GM21576 (cell line): ENCODE measurements around the gene PROK2.

Experiments
- ATAC-seq: cut with Tn5 transposase; IDR thresholded peaks from one replicate; pipeline ENCODE4 v1.9.1; 2021; ENCODE audit warnings: mild to moderate bottlenecking, moderate library complexity; ENCODE audit not compliant: unreplicated experiment

Gene PROK2, protein sequence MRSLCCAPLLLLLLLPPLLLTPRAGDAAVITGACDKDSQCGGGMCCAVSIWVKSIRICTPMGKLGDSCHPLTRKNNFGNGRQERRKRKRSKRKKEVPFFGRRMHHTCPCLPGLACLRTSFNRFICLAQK

DNA sequence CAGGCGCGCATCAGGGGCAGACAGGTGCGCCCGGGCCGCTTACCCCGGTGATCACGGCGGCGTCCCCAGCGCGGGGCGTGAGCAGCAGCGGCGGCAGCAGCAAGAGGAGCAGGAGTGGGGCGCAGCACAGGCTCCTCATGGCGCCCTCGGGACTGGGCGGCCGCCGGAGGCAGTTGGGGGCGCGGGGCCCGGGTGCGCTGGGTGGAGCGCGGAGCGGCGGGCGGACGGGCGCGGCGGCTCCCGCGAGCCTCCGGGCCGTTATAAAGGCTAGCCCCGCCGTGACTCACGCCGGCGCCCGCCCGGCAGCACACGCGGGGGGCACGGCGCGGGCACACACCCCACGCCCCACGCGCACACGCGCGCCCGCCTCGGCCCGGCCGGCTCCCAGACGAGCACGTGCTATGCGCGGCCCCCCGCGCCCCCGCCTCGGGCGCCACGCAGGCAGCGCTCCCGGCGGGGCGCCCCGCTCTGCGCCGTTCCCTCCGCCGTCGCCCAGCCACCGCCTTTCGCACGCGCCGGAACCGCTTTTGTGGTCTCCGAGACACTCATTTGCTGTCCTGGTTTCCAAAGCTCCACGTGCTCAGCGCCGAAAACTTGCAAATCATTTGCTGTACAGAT lies at the start of gene PROK2:
Gene PROK2, minus strand, starts transcription at position 235 of the 618 bp plus-strand sequence. Its CDS starts 96 bp downstream, at position 139.
- ATAC-seq: no peak

DNA sequence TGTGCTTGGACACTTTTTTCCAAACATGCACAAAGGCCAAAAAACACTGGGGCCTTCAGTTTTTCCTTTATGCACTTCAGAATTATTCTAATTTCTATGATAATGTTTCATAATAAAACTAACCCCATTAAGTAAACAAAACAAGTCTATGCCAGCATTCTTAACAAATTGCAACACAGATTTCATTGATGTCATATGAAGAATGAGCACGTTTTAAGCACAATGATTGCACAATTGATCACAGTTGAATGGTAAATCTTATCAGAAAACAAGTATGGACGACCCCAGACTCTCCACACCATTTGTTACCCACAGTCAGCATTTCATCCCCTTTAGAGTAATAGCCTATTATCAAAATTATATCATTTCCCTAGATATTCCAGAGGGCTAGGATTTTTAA lies 46.7 kb upstream of the PROK2 start:
- no peak for ATAC-seq

DNA sequence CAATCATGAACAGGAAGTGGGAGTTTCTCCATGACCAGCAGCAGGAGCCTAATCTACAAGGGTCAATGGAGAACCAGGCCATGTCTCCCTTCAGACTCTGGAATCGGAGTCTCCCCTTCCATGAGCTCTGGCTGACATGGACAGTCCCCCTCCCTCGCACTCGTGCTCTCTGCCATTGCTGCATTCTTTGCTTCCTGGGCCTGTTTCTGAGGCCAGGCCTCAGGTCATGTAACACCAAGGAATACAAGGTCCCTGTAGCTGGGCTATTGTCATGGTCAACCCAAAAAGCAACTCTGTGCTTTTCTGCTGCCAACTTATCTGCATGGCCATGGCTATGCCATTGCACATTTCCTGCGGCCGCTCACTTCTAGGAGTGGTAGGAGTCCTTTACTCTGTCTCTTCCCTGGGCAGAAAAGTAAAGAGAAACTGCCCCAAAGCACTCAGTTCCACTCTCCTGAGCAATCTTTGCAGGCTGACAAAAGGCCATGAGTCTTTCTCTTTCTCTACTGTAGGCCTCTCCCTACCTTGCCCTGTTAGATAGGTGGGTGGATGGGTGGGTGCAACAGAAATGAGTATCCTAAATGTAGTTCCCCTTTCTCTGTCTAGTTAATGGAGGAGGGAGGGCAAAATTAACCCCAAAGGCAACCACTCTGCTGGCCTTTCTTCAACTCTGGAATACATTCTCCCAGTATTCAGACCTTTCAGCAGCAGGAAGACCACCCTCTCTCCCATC lies 40.8 kb upstream of the PROK2 start:
- no peak for ATAC-seq

DNA sequence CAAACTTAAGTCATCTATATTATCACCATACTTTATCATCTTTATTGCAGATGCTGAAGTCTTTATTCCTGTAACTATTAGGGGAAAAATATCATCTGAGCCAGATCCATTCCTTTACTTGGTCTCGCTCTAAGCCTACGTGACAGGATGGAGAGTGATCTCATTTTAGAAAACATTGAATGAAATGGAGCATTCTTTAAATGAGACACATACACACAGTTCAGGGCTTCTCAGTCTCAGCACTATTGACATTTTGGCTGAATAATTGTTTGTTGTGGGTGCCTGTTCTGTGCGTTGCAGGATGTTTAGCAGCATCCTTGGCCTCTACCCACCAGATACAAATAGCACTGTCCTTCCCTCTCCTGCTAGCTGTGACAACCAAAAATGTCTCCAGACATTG lies 36.2 kb upstream of the PROK2 start:
- ATAC-seq: no peak

DNA sequence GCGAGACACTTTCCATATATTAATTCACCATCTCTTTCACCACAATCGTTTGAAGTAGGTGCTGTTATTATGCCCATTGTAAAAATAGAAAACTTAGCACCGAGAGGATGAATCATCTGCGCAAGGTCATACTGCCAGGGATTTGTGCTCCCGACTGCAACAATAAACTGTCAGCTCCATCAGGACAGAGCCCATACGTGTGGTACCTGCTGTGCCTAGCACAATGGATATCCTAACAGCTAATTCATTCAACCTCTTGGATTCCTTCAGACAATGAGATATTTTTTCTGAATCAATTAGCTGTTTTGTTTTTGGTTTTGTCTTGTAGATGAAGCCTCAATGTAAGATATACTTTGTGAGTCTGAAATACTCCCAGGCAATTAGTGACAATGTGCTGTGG lies 32.3 kb upstream of the PROK2 start:
- ATAC-seq: no peak

DNA sequence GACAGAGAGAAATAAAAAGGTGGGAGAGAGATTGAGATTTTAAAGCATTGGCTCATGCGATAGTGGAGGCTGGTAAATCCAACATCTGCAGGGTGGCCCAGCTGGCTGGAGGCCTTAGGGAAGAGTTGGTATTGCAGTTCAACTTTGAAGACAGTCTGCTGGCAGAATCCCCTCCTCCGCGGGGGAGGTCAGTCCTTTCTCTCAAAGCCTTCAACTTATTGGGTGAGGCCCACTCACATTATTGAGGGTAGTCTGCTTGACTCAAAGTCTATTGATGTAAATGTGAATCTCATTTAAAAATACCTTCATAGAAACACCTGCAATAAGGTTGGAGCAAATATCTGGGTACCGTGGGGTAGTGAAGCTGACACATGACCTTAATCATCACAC lies 31.8 kb upstream of the PROK2 start:
- ATAC-seq: no peak

DNA sequence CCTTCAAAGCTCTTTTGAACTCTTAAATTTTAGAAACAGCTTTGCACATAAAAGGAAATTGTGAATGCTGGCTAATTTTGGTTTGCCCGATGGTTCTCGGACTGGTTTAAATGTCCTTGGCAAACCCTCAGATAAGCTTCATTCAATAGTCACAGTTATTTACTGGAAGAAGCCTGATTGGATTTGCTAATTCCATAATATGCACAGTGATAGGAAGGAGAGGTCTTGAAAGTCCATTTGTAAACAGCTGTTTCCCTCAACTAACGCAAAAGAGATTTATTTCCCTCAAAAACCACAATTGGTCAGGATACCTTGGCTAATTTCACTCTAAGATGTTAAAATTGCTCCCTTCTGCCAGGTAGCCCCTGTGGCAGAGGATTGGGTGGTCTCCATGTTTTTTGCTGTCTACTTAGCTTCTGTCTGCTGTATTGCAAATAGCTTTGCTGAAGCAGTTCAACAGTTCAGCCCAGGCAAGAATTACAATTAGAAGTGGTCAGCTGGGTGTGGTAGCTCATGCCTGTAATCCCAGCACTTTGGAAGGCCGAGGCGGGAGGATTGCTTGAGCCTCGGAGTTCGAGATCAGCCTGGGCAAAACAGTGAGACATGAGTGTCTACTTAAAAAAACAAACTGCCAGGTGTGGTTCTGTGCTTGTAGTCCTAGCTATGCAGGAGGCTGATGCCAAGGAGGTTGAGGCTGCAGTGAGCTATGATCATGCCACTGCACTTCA lies 30.6 kb upstream of the PROK2 start:
- no peak for ATAC-seq

DNA sequence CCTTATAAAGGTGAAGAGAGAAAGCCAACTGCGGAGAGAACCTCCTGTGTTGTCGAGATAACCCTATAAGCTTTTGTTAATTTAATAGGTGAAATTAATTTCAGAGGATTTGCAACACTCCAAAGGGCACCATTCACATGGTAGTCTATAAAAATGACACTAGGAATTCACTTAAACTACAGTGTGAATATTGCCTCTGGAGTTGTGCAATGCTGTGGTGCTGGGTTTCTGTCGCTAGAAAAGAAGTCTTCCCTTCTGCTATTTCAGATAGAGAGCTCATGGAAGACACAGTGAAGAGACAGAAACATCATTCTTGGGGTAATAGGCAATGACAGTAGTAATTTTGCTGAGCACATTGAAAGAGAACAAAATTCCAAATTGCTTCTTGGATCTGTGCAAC lies 28.8 kb upstream of the PROK2 start:
- no peak for ATAC-seq

DNA sequence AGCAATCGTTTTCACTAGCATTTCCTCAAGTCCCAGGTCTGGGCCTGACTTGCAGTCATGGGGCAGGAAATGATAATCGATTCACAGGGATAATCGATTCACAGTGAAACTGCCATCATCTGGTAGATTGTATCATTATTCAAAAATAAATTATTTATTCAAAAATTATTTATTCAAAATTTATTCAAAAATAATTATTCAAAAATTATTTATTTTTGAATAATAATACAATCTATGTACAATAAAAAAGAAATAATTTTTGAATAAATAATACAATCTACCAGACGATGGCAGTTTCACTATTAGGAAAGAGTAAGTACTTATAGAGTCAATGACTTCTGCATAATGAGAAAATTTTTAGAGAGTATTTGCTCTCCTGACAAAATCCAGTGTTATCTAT lies 28.1 kb upstream of the PROK2 start:
- ATAC-seq: no peak

DNA sequence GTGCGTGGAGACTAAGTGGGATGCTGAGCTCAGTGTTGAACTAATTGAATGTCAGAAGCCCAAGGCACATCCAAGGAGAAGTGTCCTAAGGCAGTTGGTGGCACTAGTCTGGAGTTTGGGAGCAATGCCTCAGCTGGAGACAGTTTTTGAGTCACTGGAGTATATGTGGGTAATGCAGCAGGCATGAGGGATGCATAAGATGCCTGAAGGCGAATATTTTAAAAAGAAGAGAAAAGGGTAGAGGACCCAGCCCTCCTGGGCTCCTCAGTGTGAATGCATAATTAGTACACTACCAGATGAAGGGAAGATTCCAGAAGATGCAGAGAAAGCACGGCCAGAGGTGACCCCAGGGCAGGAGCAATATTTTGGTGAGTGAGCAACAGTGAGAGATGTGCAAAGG lies 25.1 kb upstream of the PROK2 start:
- no peak for ATAC-seq

DNA sequence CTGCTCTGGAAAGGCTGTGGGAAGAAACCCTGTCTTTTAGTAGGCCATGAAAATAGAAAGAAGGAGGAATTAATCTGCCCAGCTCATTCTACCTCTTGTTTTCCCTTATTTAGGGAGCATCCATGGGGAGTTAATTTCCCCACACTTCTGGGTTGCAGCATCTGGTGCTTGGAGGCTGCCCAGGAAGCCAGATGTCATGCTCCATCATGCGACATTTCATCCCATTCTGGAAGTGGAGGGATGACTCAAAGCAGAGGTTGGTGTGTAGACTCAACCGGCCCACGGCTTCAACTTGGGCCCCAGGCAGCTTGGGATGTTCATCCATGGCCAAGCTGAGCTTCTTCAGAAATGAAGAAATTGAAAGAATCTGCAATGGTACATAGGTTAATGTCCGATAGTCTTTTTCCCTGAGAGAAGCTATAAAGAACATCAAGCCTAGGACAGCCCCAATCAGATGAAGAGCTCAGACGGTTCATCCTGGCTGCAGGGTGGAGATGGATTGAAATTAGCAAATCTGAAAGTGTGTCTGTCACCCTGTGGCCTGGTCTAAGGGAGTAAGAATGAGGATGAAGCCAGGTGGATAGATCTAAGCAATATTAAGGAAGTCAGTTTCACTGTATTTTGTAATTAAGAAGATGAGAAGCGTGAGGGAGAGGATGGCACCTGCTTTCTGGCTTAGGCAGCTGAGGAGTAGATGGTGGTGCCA lies 24.5 kb upstream of the PROK2 start:
- no peak for ATAC-seq

DNA sequence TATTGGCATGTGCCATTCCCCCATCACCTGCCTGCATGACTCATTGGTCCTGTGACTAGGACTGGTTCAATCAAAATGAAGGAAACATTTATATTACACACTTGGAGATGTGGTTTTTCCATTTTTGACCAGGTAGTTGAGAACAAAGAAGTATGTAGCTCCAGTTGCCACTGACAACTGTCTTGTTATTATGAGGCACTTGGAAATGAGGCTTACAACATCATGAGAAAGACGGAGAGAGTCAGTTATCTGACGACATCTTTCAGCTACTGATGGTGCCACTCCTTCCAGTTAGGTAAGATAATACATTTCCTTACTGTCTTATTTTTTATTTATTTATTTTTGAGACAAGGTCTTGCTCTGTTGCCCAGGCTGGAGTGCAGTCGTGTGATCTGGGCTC lies 21.8 kb upstream of the PROK2 start:
- ATAC-seq: no peak

DNA sequence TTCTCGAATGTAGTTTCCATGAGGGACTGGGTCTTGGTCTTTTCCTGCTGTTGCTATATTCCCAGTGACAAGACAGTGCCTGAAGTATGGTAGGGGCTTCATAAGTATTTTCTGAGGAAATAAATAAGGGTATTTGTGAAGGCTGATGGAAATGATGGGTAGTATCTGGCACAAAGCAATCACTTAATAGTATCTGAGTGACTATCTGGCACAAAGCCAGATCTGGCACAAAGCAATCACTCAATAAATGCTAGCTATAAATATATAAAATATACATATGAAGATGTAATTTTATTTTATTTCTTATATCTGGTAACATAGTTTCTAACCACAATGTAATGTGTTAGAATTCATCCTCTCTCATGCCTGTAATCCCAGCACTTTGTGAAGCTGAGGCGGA lies 20.7 kb upstream of the PROK2 start:
- ATAC-seq: no peak

DNA sequence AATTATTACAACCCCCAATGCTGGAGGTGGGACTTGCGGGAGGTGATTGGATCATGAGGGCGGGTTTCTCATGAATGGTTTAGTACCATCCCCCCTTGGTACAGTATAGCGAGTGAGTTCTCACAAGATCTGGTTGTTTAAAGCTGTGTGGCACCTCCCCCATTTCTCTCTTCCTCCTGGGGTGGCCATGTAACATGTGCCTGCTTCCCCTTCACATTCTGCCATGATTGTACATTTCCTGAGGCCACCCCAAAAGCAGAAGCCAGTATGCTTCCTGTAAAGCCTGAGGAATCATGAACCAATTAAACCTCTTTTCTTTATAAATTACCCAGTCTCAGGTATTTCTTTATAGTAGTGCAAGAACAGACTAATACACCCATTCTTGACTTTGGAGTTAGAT lies 20.3 kb upstream of the PROK2 start:
- ATAC-seq: no peak

DNA sequence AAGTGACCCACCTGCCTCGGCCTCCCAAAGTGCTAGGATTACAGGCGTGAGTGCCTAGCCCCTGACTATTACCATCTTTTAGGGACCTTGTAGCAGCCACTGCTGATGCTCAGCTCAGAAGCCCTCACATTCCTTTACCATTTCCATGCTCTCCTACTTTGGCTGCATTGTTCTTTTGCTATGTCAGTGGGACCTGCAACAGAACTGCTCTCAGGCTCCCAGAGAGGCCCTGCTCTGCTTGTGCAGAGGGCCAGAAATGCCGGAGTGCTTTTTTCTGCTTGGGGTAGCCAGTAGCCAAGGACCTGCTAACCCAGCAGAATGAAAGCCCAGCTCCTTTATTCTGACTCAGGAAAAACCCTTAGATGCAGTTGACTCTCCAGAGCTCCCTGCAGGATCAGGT lies 18.3 kb upstream of the PROK2 start:
- ATAC-seq: no peak

DNA sequence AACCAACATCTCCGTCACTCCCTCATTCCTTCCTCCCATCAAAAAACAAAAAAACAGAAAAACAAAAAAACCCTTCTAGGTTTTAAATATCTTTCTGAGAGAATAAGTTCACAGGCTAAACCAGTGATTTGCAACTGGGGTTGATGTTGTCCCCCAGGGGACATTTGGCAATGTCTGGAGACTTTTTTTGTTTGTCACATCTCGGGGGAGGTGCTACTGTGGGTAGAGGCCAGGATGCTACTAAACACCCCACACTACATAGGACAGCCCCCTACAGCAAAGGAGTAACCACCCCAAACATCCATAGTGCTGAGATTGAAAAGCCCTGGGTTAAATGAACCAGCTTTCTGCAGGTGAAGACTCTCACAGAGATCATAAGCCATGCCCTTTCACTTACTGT lies 17.0 kb upstream of the PROK2 start:
- ATAC-seq: no peak

DNA sequence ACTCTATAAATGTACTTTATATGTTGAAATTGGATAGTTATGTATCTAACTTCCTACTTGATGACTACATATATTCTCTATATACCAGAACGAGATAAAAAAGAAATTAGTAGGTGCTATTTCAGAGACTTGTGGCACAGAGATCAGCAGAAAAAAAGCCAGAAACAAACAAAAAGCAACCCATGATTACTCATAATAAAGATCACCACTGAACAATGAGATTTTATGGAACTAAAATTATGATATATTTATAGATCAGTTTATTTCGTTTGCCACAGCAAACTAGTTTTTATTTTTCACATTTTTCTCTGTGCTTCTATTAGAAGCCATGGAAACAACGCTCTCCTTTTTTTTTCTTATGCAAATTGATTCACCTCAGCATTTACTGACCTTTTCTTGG lies 15.1 kb upstream of the PROK2 start:
- ATAC-seq: no peak

DNA sequence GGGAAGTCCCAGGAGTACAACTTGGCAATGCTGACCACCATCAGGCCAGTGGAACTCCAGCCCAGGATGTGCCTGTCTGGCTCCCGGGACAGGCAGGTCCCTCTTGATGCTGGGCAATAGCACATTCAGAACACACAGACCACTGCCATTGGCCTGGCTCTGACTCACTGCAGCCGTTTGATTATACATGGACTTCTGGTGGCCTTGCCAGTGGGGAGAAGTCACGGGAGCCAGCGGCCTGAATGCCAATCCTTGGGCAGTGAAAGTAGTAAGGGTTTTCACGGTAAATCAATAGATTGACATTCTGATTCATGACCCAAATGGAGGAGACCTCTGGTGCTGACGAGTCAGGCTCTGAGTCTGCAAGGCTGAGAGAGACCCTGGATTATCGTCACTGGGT lies 12.5 kb upstream of the PROK2 start:
- ATAC-seq: no peak

DNA sequence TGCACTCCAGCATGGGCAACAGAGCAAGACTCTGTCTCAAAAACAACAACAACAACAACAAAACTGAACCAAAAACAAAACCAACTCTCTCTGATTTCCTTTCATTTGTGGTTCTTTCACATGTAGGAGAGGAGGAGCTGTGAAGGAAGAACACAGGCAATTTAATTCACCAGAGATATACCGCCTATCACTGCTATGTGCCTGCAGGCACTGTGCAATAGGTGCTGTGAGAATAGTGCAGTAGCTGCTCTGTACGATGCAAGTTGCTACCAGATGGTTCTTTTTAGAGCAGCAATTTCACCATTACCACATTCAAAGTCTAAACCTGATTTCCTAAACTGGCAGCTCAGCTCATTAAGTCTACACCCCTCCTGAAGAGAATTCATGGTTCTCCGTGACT lies 11.3 kb upstream of the PROK2 start:
- no peak for ATAC-seq

DNA sequence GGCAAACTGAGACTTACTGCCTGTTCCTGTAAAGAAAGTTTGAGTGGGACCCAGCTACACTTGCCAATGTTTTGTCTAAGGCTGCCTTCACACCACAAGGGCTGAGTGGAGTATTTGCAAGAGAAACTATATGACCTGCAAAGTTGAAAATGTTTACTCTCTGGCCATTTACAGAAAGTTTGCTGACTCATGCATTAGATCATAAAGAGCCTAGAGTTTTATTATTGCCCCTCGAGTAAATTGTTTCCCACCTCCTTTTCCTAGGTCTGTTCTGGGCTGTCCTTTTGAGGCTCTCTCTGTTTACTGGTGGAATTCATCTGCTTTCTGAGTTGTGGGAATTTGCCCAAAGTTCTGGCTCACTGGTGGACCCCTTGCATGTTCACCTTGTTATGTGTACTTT lies 6.7 kb upstream of the PROK2 start:
- no peak for ATAC-seq

DNA sequence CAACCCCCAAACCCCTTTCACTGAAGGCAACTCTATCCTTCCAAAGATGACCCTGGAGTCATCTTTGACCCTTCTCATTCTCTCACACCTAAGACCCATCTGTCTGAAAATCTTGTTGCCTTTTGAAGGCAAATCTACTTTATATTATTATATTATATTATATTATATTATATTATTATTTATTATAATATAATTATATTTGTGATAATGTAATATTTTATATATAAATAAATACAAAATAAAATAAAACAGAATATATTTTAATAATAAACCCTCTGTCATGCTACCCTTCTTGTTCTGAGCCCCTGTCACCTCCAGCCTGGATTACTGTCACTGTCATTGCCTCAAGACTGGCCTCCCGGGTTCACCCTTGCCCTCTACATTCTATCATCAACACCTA lies 5.0 kb upstream of the PROK2 start:
- no peak for ATAC-seq
